ENCODE measurements around the gene STBD1.
"Not testable (repeated sequence)": the region's sequence is repeated elsewhere in the genome, so short reads cannot be mapped to it uniquely, and the experiment has no call there.

STBD1 gene

DNA sequence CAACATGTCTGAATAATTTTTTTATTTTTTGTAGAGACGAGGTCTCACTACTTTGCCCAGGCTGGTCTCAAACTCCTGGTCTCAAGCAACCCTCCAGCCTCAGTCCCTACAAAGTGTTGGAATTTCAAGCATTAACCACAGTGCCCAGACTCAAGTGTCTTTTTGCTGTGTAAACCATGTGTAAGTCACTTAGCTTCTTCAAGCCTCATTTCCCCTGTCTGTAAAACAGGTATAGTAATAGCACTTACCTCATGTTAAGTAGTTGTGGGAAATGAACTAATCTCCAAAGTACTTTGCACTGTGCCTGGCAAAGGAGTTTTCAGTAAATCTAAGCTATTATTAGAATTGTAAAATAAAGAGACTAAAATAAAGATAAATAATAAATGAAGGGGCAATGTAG is 35.7 kb downstream of the STBD1 start:
- Histone ChIP-seq H3K4me2 (ENCODE audit: low read depth, low read length) (no peak overlapping the region), H3F3A (ENCODE audit: insufficient read depth, low read length) (no peaks in the 10 kb centered on the region), H3K79me2 (ENCODE audit: low read length) (no peaks in the 10 kb centered on the region), H3K4me1 (ENCODE audit: low read length) (0 out of 2 replicates have a peak, but pooled peaks cover 3% of the 10 kb centered on the region), H3K36me3 (replicated peaks; ENCODE audit: insufficient read depth, low read length) (no peaks in the 10 kb centered on the region), H3K9me3 (replicated peaks; ENCODE audit: insufficient read depth, low read length) (no peaks in the 10 kb centered on the region), H3K27me3 (replicated peaks; ENCODE audit: insufficient read depth, low read length) (no peaks in the 10 kb centered on the region), H3K9ac (ENCODE audit: low read length) (no peak overlapping the region), H3K27ac (ENCODE audit: low read length) (no peak overlapping the region), H4K20me1 (ENCODE audit: insufficient read depth, low read length) (no peaks in the 10 kb centered on the region), H3K9me2 (replicated peaks; ENCODE audit: insufficient read depth, low read length) (no peaks in the 10 kb centered on the region), H3K4me3 (ENCODE audit: low read length) (no peak overlapping the region), H2AFZ (ENCODE audit: low read length) (no peak overlapping the region)
- TF ChIP-seq EZH2 (optimal IDR thresholded peaks at IDR 0.05; ENCODE audit: low read depth, low read length): no peak
- DNase-seq: no peak

DNA sequence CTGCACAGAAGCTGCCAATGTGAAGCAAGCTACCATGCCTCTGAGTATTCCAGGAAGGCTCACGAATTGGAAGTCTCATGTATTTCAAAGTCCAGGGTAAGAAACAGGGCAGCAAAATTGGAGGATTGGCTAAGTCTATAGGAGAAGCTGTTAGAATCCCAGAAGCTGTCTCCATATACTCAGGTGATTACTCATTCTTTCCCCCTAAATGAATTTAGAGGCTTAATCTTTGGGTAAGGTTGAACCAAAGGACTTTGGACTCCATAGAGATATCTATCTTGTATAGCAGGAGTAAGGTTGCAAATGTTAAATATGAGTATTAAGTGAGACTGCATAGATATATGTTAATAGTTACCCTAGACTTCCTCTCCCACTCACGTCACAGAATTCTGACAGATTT is 36.3 kb downstream of the STBD1 start:
- DNase-seq: no peak
- no peak overlapping the region for H2AFZ ChIP-seq (ENCODE audit: low read length)
- H3K4me3 ChIP-seq (ENCODE audit: low read length): no peak overlapping the region
- no peaks in the 10 kb centered on the region for H3K79me2 ChIP-seq (ENCODE audit: low read length)
- no peak overlapping the region for H3K9ac ChIP-seq (ENCODE audit: low read length)
- no peak overlapping the region for H3K27ac ChIP-seq (ENCODE audit: low read length)
- H3K4me2 ChIP-seq (ENCODE audit: low read depth, low read length): no peak overlapping the region
- no peak for TF ChIP-seq EZH2phosphoT487 (IDR thresholded peaks at IDR 0.05; ENCODE audit: low read length)
- no peak for TF ChIP-seq EZH2 (optimal IDR thresholded peaks at IDR 0.05; ENCODE audit: low read depth, low read length)
- H4K20me1 ChIP-seq (ENCODE audit: insufficient read depth, low read length): no peaks in the 10 kb centered on the region
- no peaks in the 10 kb centered on the region for H3K9me2 ChIP-seq (replicated peaks; ENCODE audit: insufficient read depth, low read length)
- no peaks in the 10 kb centered on the region for H3K36me3 ChIP-seq (replicated peaks; ENCODE audit: insufficient read depth, low read length)
- 0 out of 2 replicates have a peak, but pooled peaks cover 3% of the 10 kb centered on the region for H3K4me1 ChIP-seq (ENCODE audit: low read length)
- no peaks in the 10 kb centered on the region for H3K27me3 ChIP-seq (replicated peaks; ENCODE audit: insufficient read depth, low read length)
- no peaks in the 10 kb centered on the region for H3K9me3 ChIP-seq (replicated peaks; ENCODE audit: insufficient read depth, low read length)
- no peaks in the 10 kb centered on the region for H3F3A ChIP-seq (ENCODE audit: insufficient read depth, low read length)

DNA sequence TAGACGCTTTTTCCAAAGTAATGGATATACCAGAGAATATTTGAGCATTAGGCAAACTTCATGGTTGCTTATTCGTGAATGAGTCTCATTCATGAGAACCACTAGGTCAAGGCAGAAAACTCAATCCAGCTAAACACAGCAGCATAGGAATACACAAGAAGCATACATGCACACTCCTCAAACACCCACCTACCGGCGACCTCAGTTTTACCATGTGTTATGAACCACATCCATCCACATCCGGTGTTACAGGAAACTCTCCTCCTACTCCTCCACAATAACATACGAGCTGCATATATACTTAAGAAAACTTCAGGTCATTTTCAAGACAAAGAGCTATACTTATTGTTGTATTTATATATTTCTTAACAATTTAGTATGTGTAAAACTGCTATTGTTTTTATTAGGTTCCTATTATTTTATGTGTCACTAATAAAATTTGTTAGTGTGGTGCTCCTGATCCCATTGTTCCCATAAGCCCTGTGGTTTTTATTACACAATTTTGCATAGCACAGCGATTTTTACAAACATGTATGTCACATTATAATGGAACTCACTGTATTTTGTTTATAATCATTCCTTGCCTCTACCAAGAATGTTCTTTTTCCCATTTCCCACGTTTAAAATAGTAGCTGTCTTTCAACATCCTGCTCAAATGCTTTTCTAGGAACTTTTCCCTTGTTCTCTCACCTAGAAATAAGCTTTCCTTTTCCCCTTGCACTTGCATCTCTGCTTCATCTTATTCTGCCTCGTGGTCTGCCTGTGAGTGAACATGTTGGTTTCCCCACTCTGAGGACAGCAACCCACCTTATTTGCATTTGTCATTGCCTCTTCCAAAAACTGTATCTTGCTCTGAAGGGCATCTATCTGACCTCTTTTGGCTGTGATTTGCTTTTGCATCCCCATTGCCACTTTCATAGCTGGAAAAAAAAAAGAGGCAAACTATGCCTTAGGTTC is 48.3 kb downstream of the STBD1 start:
- peak overlapping the region; percentile 20 for H2AFZ ChIP-seq (ENCODE audit: low read length)
- H4K20me1 ChIP-seq (ENCODE audit: insufficient read depth, low read length): no peaks in the 10 kb centered on the region
- H3K4me1 ChIP-seq (ENCODE audit: low read length): peaks cover 5% of the 10 kb centered on the region; the same call in 1 of the 2 replicates
- no peaks in the 10 kb centered on the region for H3F3A ChIP-seq (ENCODE audit: insufficient read depth, low read length)
- no peak for DNase-seq
- H3K79me2 ChIP-seq (ENCODE audit: low read length): no peaks in the 10 kb centered on the region
- H3K4me3 ChIP-seq (ENCODE audit: low read length): no peak overlapping the region
- H3K27ac ChIP-seq (ENCODE audit: low read length): no peak overlapping the region
- no peak for TF ChIP-seq EZH2phosphoT487 (IDR thresholded peaks at IDR 0.05; ENCODE audit: low read length)
- TF ChIP-seq EZH2 (optimal IDR thresholded peaks at IDR 0.05; ENCODE audit: low read depth, low read length): no peak
- TF ChIP-seq, protein P1, sequence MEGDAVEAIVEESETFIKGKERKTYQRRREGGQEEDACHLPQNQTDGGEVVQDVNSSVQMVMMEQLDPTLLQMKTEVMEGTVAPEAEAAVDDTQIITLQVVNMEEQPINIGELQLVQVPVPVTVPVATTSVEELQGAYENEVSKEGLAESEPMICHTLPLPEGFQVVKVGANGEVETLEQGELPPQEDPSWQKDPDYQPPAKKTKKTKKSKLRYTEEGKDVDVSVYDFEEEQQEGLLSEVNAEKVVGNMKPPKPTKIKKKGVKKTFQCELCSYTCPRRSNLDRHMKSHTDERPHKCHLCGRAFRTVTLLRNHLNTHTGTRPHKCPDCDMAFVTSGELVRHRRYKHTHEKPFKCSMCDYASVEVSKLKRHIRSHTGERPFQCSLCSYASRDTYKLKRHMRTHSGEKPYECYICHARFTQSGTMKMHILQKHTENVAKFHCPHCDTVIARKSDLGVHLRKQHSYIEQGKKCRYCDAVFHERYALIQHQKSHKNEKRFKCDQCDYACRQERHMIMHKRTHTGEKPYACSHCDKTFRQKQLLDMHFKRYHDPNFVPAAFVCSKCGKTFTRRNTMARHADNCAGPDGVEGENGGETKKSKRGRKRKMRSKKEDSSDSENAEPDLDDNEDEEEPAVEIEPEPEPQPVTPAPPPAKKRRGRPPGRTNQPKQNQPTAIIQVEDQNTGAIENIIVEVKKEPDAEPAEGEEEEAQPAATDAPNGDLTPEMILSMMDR (IDR thresholded peaks at IDR 0.05; ENCODE audit: low read length): no peak
- no peaks in the 10 kb centered on the region for H3K9me3 ChIP-seq (replicated peaks; ENCODE audit: insufficient read depth, low read length)
- no peak overlapping the region for H3K4me2 ChIP-seq (ENCODE audit: low read depth, low read length)
- no peaks in the 10 kb centered on the region for H3K36me3 ChIP-seq (replicated peaks; ENCODE audit: insufficient read depth, low read length)
- no peaks in the 10 kb centered on the region for H3K27me3 ChIP-seq (replicated peaks; ENCODE audit: insufficient read depth, low read length)
- no peaks in the 10 kb centered on the region for H3K9me2 ChIP-seq (replicated peaks; ENCODE audit: insufficient read depth, low read length)
- no peak overlapping the region for H3K9ac ChIP-seq (ENCODE audit: low read length)

DNA sequence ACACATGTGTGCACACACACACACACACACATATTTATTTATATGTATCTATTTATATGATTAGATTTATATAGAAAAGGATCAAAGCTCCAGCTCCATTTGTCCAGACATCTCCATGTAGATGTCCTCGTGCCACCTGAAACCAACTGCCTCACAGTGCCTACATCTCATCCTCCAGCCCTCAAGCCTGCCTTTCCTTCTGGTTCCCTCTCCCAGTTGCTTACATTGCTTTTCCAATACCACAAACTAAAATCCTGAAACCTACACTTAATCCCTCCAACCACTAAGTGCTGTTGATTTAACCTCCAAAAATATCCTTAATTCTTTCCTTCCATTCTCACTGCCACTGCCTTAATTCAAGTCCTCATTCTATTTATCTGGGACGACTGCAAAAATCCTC is 51.4 kb downstream of the STBD1 start:
- DNase-seq: no peak
- Histone ChIP-seq H3K27ac (ENCODE audit: low read length) (no peak overlapping the region), H3K4me1 (ENCODE audit: low read length) (peaks cover 5% of the 10 kb centered on the region; the same call in 1 of the 2 replicates), H3K79me2 (ENCODE audit: low read length) (no peaks in the 10 kb centered on the region), H2AFZ (ENCODE audit: low read length) (no peak overlapping the region), H4K20me1 (ENCODE audit: insufficient read depth, low read length) (no peaks in the 10 kb centered on the region), H3K9me2 (replicated peaks; ENCODE audit: insufficient read depth, low read length) (no peaks in the 10 kb centered on the region), H3K27me3 (replicated peaks; ENCODE audit: insufficient read depth, low read length) (no peaks in the 10 kb centered on the region), H3K36me3 (replicated peaks; ENCODE audit: insufficient read depth, low read length) (no peaks in the 10 kb centered on the region), H3K9me3 (replicated peaks; ENCODE audit: insufficient read depth, low read length) (no peaks in the 10 kb centered on the region), H3K4me3 (ENCODE audit: low read length) (no peak overlapping the region), H3K9ac (ENCODE audit: low read length) (no peak overlapping the region), H3K4me2 (ENCODE audit: low read depth, low read length) (no peak overlapping the region), H3F3A (ENCODE audit: insufficient read depth, low read length) (no peaks in the 10 kb centered on the region)
- no peak for TF ChIP-seq EZH2phosphoT487 (IDR thresholded peaks at IDR 0.05; ENCODE audit: low read length)
- TF ChIP-seq, protein P1 (IDR thresholded peaks at IDR 0.05; ENCODE audit: low read length): no peak
- no peak for TF ChIP-seq EZH2 (optimal IDR thresholded peaks at IDR 0.05; ENCODE audit: low read depth, low read length)

DNA sequence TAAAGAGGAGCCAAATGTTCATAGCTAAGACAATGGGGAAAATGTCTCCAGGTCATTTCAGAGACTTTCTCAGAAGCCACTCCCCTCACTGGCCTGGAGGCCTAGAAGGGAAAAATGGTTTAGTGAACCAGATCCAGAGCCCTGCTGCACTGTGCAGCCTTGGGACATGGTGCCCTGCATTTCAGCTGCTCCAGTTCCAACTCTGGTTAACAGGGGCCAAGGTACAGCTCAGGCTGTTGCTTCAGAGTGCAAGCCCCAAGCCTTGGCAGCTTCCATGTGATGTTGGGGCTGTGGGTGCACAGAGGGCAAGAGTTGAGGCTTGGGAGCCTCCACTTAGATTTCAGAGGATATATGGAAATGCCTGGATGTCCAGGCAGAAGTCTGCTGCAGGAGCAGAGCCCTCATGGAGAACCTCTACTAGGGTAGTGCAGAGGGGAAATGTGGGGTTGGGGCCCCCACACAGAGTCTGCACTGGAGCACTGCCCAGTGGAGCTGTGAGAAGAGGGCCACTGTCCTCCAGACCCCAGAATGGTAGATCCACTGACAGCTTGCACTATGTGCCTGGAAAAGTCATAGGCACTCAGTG is 53.4 kb downstream of the STBD1 start:
- not testable (repeated sequence) for H4K20me1 ChIP-seq (ENCODE audit: insufficient read depth, low read length); DNase-seq; H3K36me3 ChIP-seq (replicated peaks; ENCODE audit: insufficient read depth, low read length); H3K27ac ChIP-seq (ENCODE audit: low read length); H3F3A ChIP-seq (ENCODE audit: insufficient read depth, low read length); H3K9ac ChIP-seq (ENCODE audit: low read length); H3K9me3 ChIP-seq (replicated peaks; ENCODE audit: insufficient read depth, low read length); H3K4me1 ChIP-seq (ENCODE audit: low read length); H3K4me2 ChIP-seq (ENCODE audit: low read depth, low read length); H3K4me3 ChIP-seq (ENCODE audit: low read length); H3K79me2 ChIP-seq (ENCODE audit: low read length); H3K27me3 ChIP-seq (replicated peaks; ENCODE audit: insufficient read depth, low read length); H2AFZ ChIP-seq (ENCODE audit: low read length); H3K9me2 ChIP-seq (replicated peaks; ENCODE audit: insufficient read depth, low read length)
